GM19193 (cell line): ENCODE measurements around the gene NAA16.

ENCODE experiments used
- POLR2A ChIP-seq: IDR thresholded peaks from 4 replicates; pipeline ENCODE4 v1.6.1; 2011; ENCODE audit not compliant: insufficient read depth, insufficient read length; ENCODE audit errors: extremely low read depth

Gene NAA16

GRCh38 chr13:41377446-41377845, 66.4 kb downstream of the NAA16 start:
- no peak for TF ChIP-seq POLR2A

GRCh38 chr13:41382431-41382830, 71.4 kb downstream of the NAA16 start:
- TF ChIP-seq POLR2A = no peak

GRCh38 chr13:41383386-41383785, 72.3 kb downstream of the NAA16 start:
- no peak for TF ChIP-seq POLR2A

GRCh38 chr13:41384749-41385503, 73.9 kb downstream of the NAA16 start:
- TF ChIP-seq POLR2A = no peak

- TF ChIP-seq POLR2A = no peak
These were observed 75.1 kb downstream of the NAA16 start for GRCh38 chr13:41386211-41386610.

GRCh38 chr13:41387576-41387975, 76.5 kb downstream of the NAA16 start:
- TF ChIP-seq POLR2A = no peak

- no peak for TF ChIP-seq POLR2A
These were observed 77.2 kb downstream of the NAA16 start for GRCh38 chr13:41388143-41388881.

GRCh38 chr13:41389580-41389979, 78.5 kb downstream of the NAA16 start:
- no peak for TF ChIP-seq POLR2A

GRCh38 chr13:41394166-41394565, 83.1 kb downstream of the NAA16 start:
- no peak for TF ChIP-seq POLR2A

GRCh38 chr13:41398494-41399170, 87.6 kb downstream of the NAA16 start:
- TF ChIP-seq POLR2A = no peak

- TF ChIP-seq POLR2A = no peak
These were observed 90.3 kb downstream of the NAA16 start for GRCh38 chr13:41401366-41401765.

- TF ChIP-seq POLR2A = no peak
These were observed 91.8 kb downstream of the NAA16 start for GRCh38 chr13:41402691-41403511.

- TF ChIP-seq POLR2A = no peak
These were observed 92.9 kb downstream of the NAA16 start for GRCh38 chr13:41403983-41404382.

- no peak for TF ChIP-seq POLR2A
These were observed 94.3 kb downstream of the NAA16 start for GRCh38 chr13:41405367-41405766.

- TF ChIP-seq POLR2A = no peak
These were observed 96.3 kb downstream of the NAA16 start for GRCh38 chr13:41407380-41407779.
